MCF 10A (cell line): Measurements from ENCODE around the gene ECHS1. TPM values are rescaled to one million over a fixed set of nuclear protein-coding genes. Genes with fewer than 3 reads are reported as not detected.

Experiments
- BruUV-seq: library from RNA; stranded (reverse); fragments of 400-500 nt; replicated peaks from 2 replicates; lab custom pipeline; 2021; lab: Mats Ljungman, UMichigan
- CTCF ChIA-PET: fragments of 300-600 bp; sonication (Branson Sonifier 250); formaldehyde crosslinking; extraction: SDS; loops from one replicate; lab custom pipeline; 2021; ENCODE audit warnings: antibody characterized with exemption, inconsistent platforms; lab: Yijun Ruan, JAX
- POLR2A ChIA-PET: fragments of 300-600, 350-650 bp; sonication (Branson Sonifier 250); formaldehyde crosslinking; extraction: SDS; loops from one replicate; lab custom pipeline; 2020; ENCODE audit warnings: antibody characterized with exemption, inconsistent platforms; lab: Yijun Ruan, JAX
- DNase-seq: peaks from one replicate; pipeline ENCODE4 v3.0.0-alpha.2; 2018; ENCODE audit not compliant: unreplicated experiment
- H3K27ac Mint-ChIP-seq: one replicate; pipeline ENCODE4 v1.8.0; 2022; ENCODE audit warnings: mild to moderate bottlenecking, low read depth, mixed read lengths; ENCODE audit not compliant: unreplicated experiment
- H3K27me3 Mint-ChIP-seq: one replicate; pipeline ENCODE4 v1.8.0; 2022; ENCODE audit warnings: mixed read lengths; ENCODE audit not compliant: insufficient read depth, unreplicated experiment
- H3K36me3 Mint-ChIP-seq: one replicate; pipeline ENCODE4 v1.8.0; 2022; ENCODE audit warnings: mild to moderate bottlenecking, moderate library complexity, mixed read lengths; ENCODE audit not compliant: insufficient read depth, unreplicated experiment
- H3K4me1 Mint-ChIP-seq: one replicate; pipeline ENCODE4 v1.8.0; 2022; ENCODE audit warnings: mixed read lengths; ENCODE audit not compliant: insufficient read depth, unreplicated experiment
- H3K4me3 Mint-ChIP-seq: one replicate; pipeline ENCODE4 v1.8.0; 2022; ENCODE audit warnings: mild to moderate bottlenecking, moderate library complexity, mixed read lengths; ENCODE audit not compliant: unreplicated experiment
- H3K9me3 Mint-ChIP-seq: one replicate; pipeline ENCODE4 v1.8.0; 2022; ENCODE audit warnings: mixed read lengths; ENCODE audit not compliant: unreplicated experiment
- CTCF ChIP-seq: fragments of 200-600 bp; IDR thresholded peaks from one replicate; pipeline ENCODE4 v1.8.0; 2022; ENCODE audit warnings: antibody characterized with exemption, mild to moderate bottlenecking; ENCODE audit not compliant: unreplicated experiment
- intact Hi-C: fragments of 100-400 bp; cut with micrococcal nuclease; formaldehyde crosslinking; loops from 2 replicates; pipeline ENCODE4 v1.14.1; 2022
- total RNA-seq: library from RNA; stranded (reverse); gene quantifications from 2 replicates; pipeline ENCODE4 v1.2.3, GENCODE V29; 2022

The ECHS1 gene
- total RNA-seq, 1 experiment from 2014 or later: 82.7 TPM

GRCh38 chr10:133385214-133385613 lies 12.1 kb upstream of the ECHS1 start:
- no peak for DNase-seq
- intact Hi-C loops: no loop called here
- TF ChIP-seq CTCF: no peak
- Mint-ChIP-seq H3K27me3 (no peaks in the 10 kb centered on the region), H3K27ac (no peak overlapping the region), H3K4me3 (no peak overlapping the region), H3K36me3 (no peaks in the 10 kb centered on the region), H3K4me1 (no peaks in the 10 kb centered on the region), H3K9me3 (no peaks in the 10 kb centered on the region)
- no TSS peak for BruUV-seq
- CTCF ChIA-PET: interaction anchor here (0.7 kb wide), 2 partner anchors 8 to 258 kb away, joined by 5 read pairs; no protein-coding TSS in a partner anchor
- POLR2A ChIA-PET: interaction anchor here (0.7 to 2.2 kb wide), 2 partner anchors 8 to 27 kb away, joined by 3 to 4 read pairs; no protein-coding TSS in a partner anchor

- H3K27ac Mint-ChIP-seq: no peak overlapping the region
- no peaks in the 10 kb centered on the region for H3K27me3 Mint-ChIP-seq
- POLR2A ChIA-PET: no interaction called here
- no peaks in the 10 kb centered on the region for H3K4me1 Mint-ChIP-seq
- BruUV-seq: no TSS peak
- CTCF ChIA-PET: interaction anchor here (0.7 to 1.0 kb wide), 2 partner anchors 55 to 77 kb away, joined by 3 read pairs; no protein-coding TSS in a partner anchor
- H3K9me3 Mint-ChIP-seq: no peaks in the 10 kb centered on the region
- H3K4me3 Mint-ChIP-seq: no peak overlapping the region
- intact Hi-C loops: no loop called here
- no peak for TF ChIP-seq CTCF
- H3K36me3 Mint-ChIP-seq: no peaks in the 10 kb centered on the region
- DNase-seq: no peak
These were observed 10.9 kb upstream of the ECHS1 start for GRCh38 chr10:133384071-133384470.

GRCh38 chr10:133383551-133383950 lies 10.4 kb upstream of the ECHS1 start:
- ChIA-PET POLR2A (no interaction called here), CTCF (interaction anchor here (0.7 to 1.0 kb wide), 2 partner anchors 54 to 76 kb away, joined by 3 read pairs; no protein-coding TSS in a partner anchor)
- no peak for DNase-seq
- Mint-ChIP-seq H3K36me3 (no peaks in the 10 kb centered on the region), H3K9me3 (no peaks in the 10 kb centered on the region), H3K4me3 (no peak overlapping the region), H3K27ac (no peak overlapping the region), H3K27me3 (no peaks in the 10 kb centered on the region), H3K4me1 (no peaks in the 10 kb centered on the region)
- intact Hi-C loops: no loop called here
- no TSS peak for BruUV-seq
- no peak for TF ChIP-seq CTCF

GRCh38 chr10:133381036-133381435 lies 7.9 kb upstream of the ECHS1 start:
- Mint-ChIP-seq H3K4me3 (no peak overlapping the region), H3K27me3 (no peaks in the 10 kb centered on the region), H3K4me1 (no peaks in the 10 kb centered on the region), H3K9me3 (no peaks in the 10 kb centered on the region), H3K27ac (no peak overlapping the region), H3K36me3 (no peaks in the 10 kb centered on the region)
- TF ChIP-seq CTCF: no peak
- CTCF ChIA-PET: no interaction called here
- intact Hi-C loops: no loop called here
- no peak for DNase-seq
- BruUV-seq: no TSS peak
- POLR2A ChIA-PET: no interaction called here
